GM19035 (cell line): ENCODE results near the gene CEP112.
"Not testable (repeated sequence)": the region's sequence is repeated elsewhere in the genome, so short reads cannot be mapped to it uniquely, and the experiment has no call there.

Experiments
- ATAC-seq: cut with Tn5 transposase; IDR thresholded peaks from one replicate; pipeline ENCODE4 v1.9.1; 2021; ENCODE audit not compliant: unreplicated experiment

The CEP112 gene

GRCh38 chr17:65841089-65841488 is 350.8 kb downstream of the CEP112 start:
- ATAC-seq, result no peak

GRCh38 chr17:65837232-65837631 is 354.7 kb downstream of the CEP112 start:
- ATAC-seq, result not testable (repeated sequence)

- no peak for ATAC-seq
Observed at GRCh38 chr17:65833214-65833613, 358.7 kb downstream of the CEP112 start.

- no peak for ATAC-seq
Observed at GRCh38 chr17:65830356-65830755, 361.6 kb downstream of the CEP112 start.

- ATAC-seq, result not testable (repeated sequence)
Observed at GRCh38 chr17:65826577-65826976, 365.4 kb downstream of the CEP112 start.

GRCh38 chr17:65824901-65825300 is 367.0 kb downstream of the CEP112 start:
- ATAC-seq, result no peak

GRCh38 chr17:65823713-65824112 is 368.2 kb downstream of the CEP112 start:
- ATAC-seq, result no peak

GRCh38 chr17:65820811-65821210 is 371.1 kb downstream of the CEP112 start:
- no peak for ATAC-seq

- no peak for ATAC-seq
Observed at GRCh38 chr17:65820306-65820705, 371.6 kb downstream of the CEP112 start.

- ATAC-seq, result no peak
Observed at GRCh38 chr17:65819810-65820209, 372.1 kb downstream of the CEP112 start.

GRCh38 chr17:65817951-65818350 is 374.0 kb downstream of the CEP112 start:
- ATAC-seq, result no peak

GRCh38 chr17:65814418-65814817 is 377.5 kb downstream of the CEP112 start:
- ATAC-seq, result no peak

GRCh38 chr17:65813306-65813705 is 378.6 kb downstream of the CEP112 start:
- no peak for ATAC-seq

- ATAC-seq, result no peak
Observed at GRCh38 chr17:65811043-65811442, 380.9 kb downstream of the CEP112 start.

- ATAC-seq, result no peak
Observed at GRCh38 chr17:65809366-65809765, 382.6 kb downstream of the CEP112 start.

GRCh38 chr17:65808566-65808965 is 383.4 kb downstream of the CEP112 start:
- ATAC-seq, result not testable (repeated sequence)

- no peak for ATAC-seq
Observed at GRCh38 chr17:65807361-65807760, 384.6 kb downstream of the CEP112 start.

- no peak for ATAC-seq
Observed at GRCh38 chr17:65801513-65801912, 390.4 kb downstream of the CEP112 start.

GRCh38 chr17:65800655-65801054 is 391.3 kb downstream of the CEP112 start:
- no peak for ATAC-seq

- ATAC-seq, result no peak
Observed at GRCh38 chr17:65799869-65800268, 392.1 kb downstream of the CEP112 start.

- ATAC-seq, result no peak
Observed at GRCh38 chr17:65799454-65799853, 392.5 kb downstream of the CEP112 start.

GRCh38 chr17:65797809-65798208 is 394.1 kb downstream of the CEP112 start:
- no peak for ATAC-seq

GRCh38 chr17:65797101-65797500 is 394.8 kb downstream of the CEP112 start:
- ATAC-seq, result no peak

GRCh38 chr17:65794572-65794971 is 397.4 kb downstream of the CEP112 start:
- no peak for ATAC-seq
